ENCODE results near the gene IFITM2.
"Not testable (repeated sequence)": the region's sequence is repeated elsewhere in the genome, so short reads cannot be mapped to it uniquely, and the experiment has no call there.

Gene IFITM2

DNA sequence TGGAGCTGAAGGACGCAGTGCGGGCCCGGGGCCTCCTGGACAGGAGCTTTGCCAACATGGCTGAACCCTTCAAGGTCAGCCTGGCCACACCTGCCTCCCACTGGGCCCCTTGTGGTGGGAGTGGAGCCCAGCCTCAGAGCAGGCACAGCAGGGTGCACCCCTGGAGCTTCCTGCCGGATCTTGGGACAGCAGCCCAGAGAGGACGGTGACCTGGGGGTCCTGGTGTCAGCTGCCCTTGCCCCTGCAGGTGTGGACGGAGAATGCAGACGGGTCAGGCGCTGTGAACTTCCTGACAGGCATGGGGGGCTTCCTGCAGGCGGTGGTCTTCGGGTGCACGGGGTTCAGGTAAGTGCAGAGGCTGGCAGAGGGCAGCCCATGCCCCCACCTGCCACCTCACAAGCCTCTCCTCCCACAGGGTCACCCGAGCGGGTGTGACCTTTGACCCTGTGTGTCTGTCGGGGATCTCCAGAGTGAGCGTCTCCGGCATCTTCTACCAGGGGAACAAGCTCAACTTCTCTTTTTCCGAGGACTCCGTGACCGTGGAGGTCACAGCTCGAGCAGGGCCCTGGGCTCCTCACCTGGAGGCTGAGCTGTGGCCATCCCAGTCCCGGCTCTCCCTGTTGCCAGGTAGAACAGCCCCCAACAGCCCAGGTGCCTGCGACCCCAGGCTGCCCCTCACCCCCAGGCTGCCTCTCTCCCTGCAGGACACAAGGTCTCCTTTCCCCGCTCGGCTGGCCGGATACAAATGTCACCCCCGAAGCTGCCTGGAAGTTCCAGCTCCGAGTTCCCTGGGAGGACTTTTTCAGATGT is 13.6 kb upstream of the IFITM2 start:
- DNase-seq, result no peak

DNA sequence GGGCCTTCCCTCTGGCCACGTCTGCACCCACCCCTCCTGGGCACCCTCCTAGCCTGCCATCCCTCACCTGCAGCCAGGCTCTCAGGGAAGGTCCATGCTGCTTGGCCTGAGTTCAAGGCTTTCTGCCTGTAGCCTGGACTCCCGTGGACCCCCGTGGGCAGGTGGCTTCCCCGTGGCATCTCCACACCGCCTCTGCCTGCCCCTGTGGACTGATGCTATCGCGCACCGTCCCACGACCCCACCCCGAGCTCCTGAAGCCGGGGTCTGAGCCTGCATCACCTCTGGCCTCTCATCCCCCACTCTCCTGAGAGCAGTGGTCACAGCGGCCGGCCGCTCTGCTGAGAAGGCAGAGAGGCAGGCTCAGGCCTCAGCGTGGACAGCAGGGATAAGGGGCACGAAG is 12.8 kb upstream of the IFITM2 start:
- no peak for DNase-seq

DNA sequence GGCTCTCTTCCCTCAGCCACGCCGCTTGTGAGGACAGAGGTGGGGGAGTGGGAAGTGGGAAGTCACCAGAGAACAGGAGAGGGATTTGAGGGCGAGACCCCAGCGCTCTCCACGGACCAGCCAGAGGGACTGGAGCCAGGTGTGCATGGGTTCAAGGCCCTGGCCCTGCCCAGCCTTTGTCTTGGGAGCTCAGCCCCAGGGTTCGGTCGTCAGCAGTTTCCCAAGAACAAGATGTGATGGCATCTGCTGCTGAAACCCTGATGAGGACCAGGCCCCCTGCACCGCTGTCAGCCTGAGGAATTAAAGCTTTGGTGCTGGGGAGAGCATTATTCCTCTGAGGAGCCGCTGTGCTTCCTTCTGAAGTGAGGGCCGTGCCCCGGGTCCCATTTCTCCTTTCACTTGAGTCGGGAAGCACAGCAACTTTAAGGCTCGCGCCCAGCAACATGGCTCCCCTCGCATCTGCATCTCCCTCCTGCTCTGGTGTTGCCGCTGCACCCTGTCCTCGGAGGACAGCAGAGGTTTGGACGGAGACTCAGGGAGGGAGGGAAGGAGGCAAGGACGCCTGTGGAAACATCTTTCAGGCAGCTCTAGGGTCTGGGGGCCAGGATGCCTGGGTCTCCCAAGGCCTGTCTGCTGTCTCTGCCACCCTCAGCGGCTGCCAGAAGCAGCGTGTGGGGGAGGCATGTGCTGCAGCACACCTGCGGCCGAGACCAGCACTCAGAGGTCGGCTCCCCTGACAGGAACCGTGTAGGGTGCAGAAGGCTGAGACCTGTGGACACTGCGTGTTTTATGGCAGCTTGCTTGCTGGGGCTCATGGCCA is 12.1 kb upstream of the IFITM2 start:
- no peak for DNase-seq

DNA sequence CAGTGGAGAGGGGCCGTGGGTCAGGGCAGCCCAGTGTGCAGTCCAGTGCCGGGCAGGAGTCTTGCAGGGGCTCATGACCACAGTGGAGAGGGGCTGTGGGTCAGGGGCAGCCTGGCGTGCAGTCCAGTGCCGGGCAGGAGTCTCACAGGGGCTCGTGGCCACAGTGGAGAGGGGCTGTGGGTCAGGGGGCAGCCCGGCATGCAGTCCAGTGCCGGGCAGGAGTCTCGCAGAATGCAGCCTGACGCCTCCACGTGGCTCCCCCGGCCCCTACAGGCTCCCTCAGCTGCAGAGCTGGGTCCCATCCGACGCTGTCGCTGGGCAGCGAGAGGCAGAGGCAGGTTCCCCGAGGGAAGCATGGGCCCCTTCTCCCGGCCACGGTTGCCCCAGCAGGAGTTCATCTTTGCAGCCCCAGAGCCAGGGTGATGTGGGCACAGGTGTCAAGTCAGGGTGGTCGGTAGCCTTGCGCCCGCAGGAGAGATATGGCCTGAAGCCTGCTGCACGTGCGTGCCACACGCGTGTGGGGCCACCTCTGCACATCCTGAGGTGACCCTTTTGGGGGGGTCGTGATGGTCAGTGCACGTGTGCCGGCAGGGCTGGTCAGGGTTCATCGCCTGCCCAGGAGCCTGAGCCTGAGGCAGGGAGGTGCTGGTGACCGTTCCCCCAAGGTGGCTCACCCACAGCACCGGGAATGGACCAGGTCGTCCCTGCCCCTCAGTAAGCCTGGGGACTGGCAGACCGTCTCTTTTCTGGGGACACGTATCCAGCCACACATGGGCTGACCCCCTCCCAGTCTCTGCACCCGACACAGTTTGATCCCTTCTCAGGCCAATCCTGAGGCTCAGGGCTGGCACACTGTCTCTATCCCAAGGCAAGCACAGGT is 11.2 kb upstream of the IFITM2 start:
- DNase-seq, result no peak

DNA sequence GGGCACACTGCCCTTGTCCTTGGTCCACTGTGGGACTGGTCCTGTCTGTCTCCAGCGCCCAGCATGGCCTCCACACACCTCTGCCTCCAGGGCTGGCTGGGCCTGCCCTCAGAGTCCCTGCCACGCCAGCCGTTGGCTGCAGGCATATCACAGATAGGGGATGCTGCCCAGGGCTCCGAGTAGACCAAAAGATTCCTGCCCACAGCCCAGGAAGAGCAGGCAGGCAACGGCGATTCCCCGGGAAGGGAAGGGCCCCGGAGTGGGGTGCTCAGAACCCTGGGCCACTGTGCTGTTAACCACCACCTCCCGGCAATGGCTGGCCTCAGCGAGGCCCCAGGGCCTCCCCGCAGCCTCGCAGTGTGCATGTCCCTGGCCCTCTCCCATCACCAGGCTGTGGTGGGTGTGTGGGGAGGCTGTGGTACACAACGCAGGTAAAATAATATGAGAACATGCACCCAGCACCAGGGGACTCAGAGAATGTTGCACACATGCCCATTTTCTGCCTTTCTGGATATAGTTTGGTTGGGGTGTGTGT is 10.5 kb upstream of the IFITM2 start:
- no peak for DNase-seq

DNA sequence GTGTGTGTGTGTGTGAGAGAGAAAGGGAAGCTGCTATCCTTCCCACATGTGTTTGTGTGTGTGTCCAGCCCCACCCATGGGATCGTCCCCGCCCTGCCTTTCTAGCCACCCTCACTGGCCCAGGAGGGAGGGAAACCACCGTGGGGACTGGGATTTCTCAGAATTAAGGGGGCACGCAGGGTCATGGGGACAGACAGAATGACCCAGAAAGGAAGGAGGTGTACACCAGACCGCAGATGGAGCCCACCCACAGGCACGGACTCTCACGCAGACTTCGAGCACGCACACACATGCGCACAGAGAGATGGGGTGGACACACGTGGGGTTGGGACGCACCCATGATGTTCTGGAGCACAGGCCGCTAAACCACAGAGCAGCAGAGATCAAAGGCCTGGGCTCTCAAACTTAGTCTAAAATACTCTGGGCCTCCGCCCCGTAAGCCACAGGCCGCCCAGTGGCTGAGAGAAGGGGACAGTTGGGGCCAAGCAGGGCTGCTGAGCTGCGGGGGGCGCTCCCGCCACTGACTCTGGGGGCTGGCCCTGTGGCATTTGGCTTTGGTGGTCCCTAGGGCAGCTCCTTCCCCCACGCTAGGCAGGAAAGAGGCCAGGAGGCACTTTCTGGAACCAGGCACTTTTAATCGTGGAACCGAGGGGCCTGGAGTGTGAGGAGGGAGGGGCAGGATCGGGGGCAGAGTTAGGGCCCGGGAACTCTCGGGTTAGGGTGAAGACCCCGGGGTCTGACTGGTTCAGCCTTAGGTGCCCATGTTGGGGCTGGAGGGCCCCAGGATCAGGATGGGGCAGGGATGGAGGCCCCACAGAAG is 9.8 kb upstream of the IFITM2 start:
- DNase-seq, result no peak

DNA sequence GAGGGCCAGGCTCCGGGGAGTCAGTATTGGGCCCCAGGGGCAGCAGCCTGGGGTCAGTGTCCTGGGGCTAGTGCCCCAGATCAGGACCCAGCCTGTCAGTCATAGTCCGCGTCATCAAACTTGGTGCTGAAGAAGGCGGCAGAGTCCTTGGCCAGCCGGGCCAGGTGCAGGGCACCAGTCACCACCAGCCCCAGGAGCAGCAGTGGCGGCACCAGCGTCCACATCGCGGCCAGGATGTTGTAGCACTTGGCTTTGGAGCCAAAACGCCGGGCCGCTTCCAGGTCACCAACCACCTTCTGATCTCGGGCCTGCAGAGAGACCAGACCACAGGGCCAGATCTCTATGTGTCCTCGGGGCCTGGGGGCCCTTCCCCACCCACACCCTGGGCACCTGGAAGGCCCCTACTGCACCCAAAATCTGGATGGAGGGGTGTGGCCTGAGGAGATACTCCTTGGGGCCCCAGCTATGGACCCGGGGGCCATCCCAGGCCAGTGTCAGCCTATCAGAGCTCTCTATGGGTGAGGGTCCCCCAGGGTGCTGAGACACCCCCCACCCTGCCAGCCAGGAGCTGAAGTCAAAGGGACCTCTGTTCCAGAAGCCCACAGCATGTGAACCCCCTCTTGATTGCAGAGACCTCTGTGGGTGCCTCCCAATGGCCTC is 9.1 kb upstream of the IFITM2 start:
- DNase-seq, result no peak

DNA sequence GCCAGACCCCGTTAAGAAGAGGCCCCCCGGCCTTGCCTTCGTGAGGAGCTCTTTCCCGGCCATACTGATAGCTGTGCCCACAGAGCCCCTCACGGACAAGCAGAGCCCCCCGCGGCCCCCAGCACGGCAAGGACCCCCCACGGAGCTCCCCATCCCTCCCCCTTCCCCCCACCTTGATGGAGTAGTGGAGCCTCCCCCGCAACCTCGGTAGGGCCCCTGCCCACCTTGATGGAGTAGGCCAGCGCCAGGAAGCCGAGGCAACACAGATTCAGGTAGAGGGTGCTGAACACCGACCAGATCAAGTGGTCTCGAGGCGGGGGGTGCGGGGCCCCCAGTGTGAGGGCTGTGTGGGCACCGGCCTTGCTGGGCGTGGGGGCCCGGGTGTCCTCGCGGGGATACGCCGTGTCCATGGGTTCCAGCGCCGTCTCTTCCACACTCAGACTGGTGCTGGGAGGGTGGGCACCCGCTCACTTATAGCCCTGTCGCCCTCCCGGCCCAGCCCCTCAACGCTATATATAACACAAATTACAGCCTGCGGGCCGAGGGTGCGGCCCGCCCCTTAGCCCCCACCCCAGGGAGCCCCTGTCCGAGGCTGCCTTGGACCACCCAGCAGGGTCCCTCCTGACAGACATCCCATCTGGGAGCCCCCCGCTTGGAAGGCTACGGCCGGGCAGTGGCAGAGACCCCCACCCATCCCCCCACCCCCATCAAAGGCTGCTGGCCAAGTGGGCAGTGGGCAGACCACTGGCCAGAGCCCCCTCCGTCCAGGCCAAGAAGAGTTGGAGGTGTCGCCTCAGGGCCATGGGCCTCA is 8.3 kb upstream of the IFITM2 start, which contains the start of gene IFITM5:
IFITM5 (minus strand) TSS at position 446 of the 811 bp plus-strand sequence; CDS start at position 410, 36 bp downstream.
- no peak for DNase-seq

DNA sequence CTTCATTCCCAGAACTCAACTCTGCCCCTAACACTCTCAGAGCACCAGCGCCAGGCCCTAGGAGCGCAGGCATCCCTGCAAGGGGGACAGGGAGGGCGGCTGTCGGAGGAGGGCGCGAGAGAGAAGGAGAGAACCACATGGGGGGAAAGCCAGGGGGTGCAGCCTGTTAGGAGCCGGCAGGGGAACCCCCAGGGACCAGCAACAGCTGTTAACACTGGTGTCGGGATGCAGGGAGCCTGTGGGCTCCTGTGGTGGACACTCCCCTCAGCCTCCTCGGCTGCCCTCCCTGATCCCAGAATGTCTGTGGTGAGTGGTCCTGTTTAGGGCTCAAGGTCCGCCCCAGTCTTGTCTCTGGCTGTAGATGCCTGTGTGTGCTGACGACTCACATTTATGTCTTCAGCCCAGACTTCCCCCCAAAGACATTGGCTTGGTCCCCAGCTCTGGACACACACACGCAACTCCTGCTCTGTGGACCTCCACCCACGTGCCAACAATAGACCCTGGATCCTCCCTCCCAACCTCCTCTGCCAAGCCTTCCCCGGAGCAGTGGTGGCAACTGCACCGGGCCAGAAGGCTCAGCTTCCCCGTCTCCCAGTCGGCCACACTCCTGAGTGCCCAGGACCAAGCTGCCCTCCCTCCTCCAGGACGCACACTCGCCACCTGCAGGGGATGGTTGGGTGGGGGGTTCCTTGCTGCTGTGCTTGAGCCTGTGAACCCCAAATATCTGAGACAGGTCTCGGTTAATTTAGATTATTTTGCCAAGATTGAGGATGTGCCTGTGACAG is 7.5 kb upstream of the IFITM2 start:
- no peak for DNase-seq

DNA sequence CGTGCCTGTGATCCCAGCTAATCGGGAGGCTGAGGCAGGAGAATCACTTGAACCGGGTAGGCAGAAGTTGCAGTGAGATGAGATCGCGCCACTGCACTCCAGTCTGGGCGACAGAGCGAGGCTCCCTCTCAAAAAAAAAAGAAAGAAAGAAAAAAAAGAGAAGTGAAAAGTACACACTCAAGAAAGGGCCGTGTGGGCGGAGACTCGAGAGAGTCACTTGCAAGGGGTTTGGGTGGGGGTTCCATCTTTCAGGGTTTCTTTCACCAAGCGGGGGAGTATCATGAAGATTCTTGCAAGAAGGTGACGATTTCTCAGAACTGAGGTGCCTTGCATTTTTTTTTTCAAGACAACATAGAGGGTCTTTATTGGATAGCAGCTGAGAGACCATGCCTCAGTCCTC is 4.3 kb upstream of the IFITM2 start:
- no peak for DNase-seq

DNA sequence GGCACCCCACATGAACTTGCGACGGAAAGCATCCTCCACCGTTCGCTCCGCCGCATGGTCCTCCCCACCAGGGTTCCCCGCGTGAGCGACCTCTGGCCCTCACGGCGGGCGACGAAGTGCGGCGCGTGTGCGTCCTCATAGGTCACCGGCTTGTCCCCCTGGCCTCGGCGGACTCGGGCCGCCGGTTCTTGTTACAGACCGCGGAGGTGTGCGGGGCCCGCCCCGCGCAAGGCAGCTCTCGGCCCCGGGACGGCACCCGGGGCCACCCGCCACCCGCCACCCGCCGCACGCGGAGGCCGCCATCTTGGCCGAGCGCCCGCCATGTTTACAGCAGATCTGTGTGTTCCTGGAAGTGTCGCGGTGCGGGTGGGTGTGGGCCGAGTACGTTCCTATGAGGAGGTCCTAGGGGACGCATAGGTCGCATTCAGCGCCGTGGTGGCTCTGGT is 3.5 kb upstream of the IFITM2 start:
- DNase-seq, result no peak

DNA sequence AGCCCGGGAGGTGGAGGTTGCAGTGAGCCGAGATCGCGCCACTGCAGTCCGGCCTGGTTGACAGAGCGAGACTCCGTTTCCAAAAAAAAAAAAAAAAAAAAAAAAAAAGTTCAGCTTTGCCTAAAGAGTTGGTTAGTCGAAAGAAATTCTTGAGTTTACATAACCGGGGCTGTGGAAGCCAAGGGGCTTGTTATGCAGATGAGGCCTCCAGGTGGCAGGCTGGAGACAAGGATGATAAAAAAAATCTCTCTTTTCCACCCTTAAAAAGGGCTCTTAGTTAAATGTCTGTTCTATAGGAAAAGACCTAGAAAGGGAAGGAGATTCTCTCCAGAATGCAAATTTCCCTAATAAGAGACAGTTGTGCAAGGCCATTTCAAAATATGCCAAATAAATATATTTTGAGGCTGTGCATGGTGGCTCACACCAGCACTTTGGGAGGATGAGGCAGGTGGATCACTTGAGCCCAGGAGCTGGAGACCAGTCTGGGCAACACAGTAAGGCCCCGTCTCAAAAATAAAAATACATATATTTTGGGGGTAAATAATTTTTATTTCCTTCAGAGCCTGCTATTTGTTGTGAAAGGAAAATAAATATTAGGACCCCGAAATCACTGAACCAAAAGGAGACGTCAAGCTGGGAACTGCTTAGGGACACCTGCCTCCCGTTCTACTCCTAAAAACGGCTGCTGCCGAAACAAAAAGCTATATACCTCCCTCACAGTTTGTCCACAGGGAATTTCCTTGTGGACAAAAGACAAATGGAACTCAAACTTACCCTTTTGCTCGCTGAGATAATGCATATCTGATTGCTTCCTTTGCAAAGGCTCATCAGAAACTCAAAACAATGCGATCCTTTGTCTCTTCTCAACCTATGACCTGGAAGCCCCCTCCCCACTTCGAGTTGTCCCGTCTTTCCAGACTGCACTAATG is 2.4 kb upstream of the IFITM2 start:
- peak; percentile 77 for DNase-seq

DNA sequence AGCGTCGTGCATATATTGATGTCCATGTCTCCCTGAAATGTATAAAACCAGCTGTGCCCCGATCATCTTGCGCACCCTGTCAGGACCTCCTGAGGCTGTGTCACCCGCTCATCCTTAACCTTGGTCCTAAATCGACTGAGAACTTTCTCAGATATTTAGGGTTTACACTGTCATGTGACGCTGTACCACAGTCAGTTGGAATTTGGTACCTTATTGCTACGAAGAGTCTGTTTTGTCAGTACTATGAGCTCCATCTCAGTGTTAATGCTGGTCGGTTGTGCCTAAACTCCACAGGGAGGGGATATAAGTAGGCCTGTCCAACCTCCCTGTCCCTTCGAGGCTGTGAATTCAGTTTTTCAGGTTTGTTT is 1.8 kb upstream of the IFITM2 start:
- DNase-seq, result no peak

DNA sequence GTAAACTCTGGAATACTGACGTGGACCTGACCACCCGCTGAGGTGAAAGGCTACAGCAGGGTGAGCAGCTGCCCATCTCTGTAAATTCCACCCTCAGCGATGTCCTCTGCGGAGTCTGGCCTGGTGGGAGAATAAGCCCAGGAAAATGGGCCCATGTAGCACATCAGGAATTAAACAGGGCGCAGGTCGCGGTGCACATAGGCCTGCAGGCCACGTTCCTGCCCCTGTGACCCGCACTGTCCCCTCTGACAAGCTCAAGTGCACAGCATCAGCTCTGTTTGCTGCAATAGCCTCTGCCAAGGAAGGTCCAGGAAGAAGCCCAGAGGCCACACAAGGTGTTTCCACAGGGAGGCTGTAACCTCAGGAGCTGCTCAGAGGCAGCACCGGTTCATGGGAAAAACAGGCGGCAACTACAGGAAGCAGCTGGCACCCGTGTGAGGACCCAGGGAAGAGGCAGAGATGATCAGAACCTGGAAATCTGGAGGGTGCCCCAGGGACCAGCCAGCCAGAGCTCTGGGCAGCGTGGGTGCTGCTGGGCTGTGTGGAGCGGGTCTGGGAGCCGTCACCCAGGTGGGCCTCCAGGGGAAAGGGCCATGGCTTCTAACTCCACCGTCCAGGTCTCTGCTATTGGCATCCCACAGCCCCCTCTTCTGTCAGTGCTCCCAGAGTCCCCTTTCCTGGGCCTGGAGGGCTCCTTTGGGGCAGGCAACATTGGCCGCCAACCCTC is 808 bp upstream of the IFITM2 start:
- DNase-seq, result no peak

DNA sequence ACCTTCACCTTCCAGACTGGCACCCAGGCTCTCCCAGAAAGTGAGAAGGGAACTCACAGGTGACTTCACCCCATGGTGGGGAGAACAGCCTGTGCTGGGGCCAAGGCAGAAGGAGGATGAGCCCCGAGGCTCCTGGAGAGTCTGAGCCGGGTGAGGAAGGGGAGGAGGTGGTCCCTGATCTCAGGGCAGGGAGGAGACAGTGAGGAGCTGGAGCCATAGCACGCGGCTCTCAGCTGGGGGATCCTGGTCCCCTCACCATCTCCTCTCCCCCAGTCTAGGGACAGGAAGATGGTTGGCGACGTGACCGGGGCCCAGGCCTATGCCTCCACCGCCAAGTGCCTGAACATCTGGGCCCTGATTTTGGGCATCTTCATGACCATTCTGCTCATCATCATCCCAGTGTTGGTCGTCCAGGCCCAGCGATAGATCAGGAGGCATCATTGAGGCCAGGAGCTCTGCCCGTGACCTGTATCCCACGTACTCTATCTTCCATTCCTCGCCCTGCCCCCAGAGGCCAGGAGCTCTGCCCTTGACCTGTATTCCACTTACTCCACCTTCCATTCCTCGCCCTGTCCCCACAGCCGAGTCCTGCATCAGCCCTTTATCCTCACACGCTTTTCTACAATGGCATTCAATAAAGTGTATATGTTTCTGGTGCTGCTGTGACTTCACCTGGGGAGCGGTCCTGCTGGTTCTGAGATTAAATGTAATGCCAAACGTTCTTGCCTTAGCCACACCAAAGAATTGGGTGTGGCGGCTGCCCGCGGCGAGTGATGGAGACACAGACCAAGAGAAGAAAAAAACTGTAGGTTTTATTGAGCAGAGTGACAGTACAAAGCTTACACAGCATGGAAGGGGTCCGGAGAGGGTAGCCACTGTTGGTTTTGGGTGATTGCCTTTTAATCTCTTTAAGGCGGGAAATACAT is 1.4 kb downstream of the IFITM2 start:
- DNase-seq, result not testable (repeated sequence)

DNA sequence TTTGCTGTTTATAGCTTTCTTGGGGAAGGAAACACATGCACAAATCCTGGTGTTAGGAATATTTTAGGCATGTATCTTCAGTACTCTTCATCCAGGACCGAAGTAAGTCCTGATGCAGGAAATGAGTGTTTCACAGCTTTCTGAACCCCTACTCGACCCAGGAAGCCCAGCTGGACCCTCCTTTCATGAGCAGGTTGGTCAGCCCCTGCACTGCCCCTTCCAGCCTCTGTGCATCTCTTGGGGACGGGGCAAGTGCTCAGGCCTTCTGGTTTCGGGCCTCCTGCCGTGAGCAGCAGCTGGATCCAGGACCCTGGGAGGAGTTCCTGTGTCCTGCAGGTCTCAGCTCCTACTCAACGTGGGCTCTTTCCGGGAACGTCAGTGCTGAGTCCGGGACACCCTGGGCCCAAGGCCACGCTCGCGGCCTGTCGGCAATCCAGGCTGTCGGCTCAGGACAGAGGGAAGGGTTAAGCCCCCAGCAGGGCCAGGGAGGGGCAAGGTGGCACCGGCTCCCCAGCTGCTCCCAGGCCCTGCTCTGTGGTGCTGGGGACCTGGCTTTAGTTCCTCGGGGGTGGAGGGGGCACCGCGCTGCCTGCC is 2.5 kb downstream of the IFITM2 start:
- not testable (repeated sequence) for DNase-seq

All from fibroblast of skin of right quadriceps (primary cell).